ENCODE results near the gene C11orf86.

- TF ChIP-seq REST (IDR thresholded peaks at IDR 0.05; ENCODE audit: low read depth) (no peak), CEBPB (IDR thresholded peaks at IDR 0.05) (no peak), CREB1 (IDR thresholded peaks at IDR 0.05; ENCODE audit: low read depth) (no peak), TAF1 (IDR thresholded peaks at IDR 0.05; ENCODE audit: low read depth) (no peak)
Observed at GRCh38 chr11:66957971-66958231, 17.2 kb upstream of the C11orf86 start.

Measured in Ishikawa (cell line).